Measurements from ENCODE around the gene PHEX.

The PHEX gene

GRCh38 chrX:22039541-22039940, 7.4 kb downstream of the PHEX start:
- in situ Hi-C loops (cut with MboI; ENCODE audit: low sequenced_read_pairs): no loop called here

- in situ Hi-C loops (cut with MboI; ENCODE audit: low sequenced_read_pairs): no loop called here
Observed at GRCh38 chrX:22040184-22040583, 8.1 kb downstream of the PHEX start.

- in situ Hi-C loops (cut with MboI; ENCODE audit: low sequenced_read_pairs): no loop called here
Observed at GRCh38 chrX:22041907-22042530, 9.9 kb downstream of the PHEX start.

- in situ Hi-C loops (cut with MboI; ENCODE audit: low sequenced_read_pairs): no loop called here
Observed at GRCh38 chrX:22043872-22044271, 11.7 kb downstream of the PHEX start.

GRCh38 chrX:22047468-22047867, 15.3 kb downstream of the PHEX start:
- in situ Hi-C loops (cut with MboI; ENCODE audit: low sequenced_read_pairs): no loop called here

- in situ Hi-C loops (cut with MboI; ENCODE audit: low sequenced_read_pairs): no loop called here
Observed at GRCh38 chrX:22053481-22053880, 21.4 kb downstream of the PHEX start.

- in situ Hi-C loops (cut with MboI; ENCODE audit: low sequenced_read_pairs): no loop called here
Observed at GRCh38 chrX:22056235-22056634, 24.1 kb downstream of the PHEX start.

- in situ Hi-C loops (cut with MboI; ENCODE audit: low sequenced_read_pairs): no loop called here
Observed at GRCh38 chrX:22057667-22058066, 25.5 kb downstream of the PHEX start.

GRCh38 chrX:22059775-22060174, 27.6 kb downstream of the PHEX start:
- in situ Hi-C loops (cut with MboI; ENCODE audit: low sequenced_read_pairs): no loop called here

- in situ Hi-C loops (cut with MboI; ENCODE audit: low sequenced_read_pairs): no loop called here
Observed at GRCh38 chrX:22060415-22061280, 28.5 kb downstream of the PHEX start.

- in situ Hi-C loops (cut with MboI; ENCODE audit: low sequenced_read_pairs): no loop called here
Observed at GRCh38 chrX:22063284-22063683, 31.2 kb downstream of the PHEX start.

GRCh38 chrX:22069586-22069985, 37.5 kb downstream of the PHEX start:
- in situ Hi-C loops (cut with MboI; ENCODE audit: low sequenced_read_pairs): no loop called here

- in situ Hi-C loops (cut with MboI; ENCODE audit: low sequenced_read_pairs): no loop called here
Observed at GRCh38 chrX:22073928-22074327, 41.8 kb downstream of the PHEX start.

- in situ Hi-C loops (cut with MboI; ENCODE audit: low sequenced_read_pairs): no loop called here
Observed at GRCh38 chrX:22078117-22078516, 46.0 kb downstream of the PHEX start.

- in situ Hi-C loops (cut with MboI; ENCODE audit: low sequenced_read_pairs): no loop called here
Observed at GRCh38 chrX:22081475-22082092, 49.5 kb downstream of the PHEX start.

GRCh38 chrX:22086003-22086402, 53.9 kb downstream of the PHEX start:
- in situ Hi-C loops (cut with MboI; ENCODE audit: low sequenced_read_pairs): no loop called here

- in situ Hi-C loops (cut with MboI; ENCODE audit: low sequenced_read_pairs): no loop called here
Observed at GRCh38 chrX:22087011-22087557, 55.0 kb downstream of the PHEX start.

GRCh38 chrX:22088326-22088725, 56.2 kb downstream of the PHEX start:
- in situ Hi-C loops (cut with MboI; ENCODE audit: low sequenced_read_pairs): no loop called here

- in situ Hi-C loops (cut with MboI; ENCODE audit: low sequenced_read_pairs): no loop called here
Observed at GRCh38 chrX:22090181-22090580, 58.1 kb downstream of the PHEX start.

- in situ Hi-C loops (cut with MboI; ENCODE audit: low sequenced_read_pairs): no loop called here
Observed at GRCh38 chrX:22093550-22093949, 61.4 kb downstream of the PHEX start.

GRCh38 chrX:22095286-22095685, 63.2 kb downstream of the PHEX start:
- in situ Hi-C loops (cut with MboI; ENCODE audit: low sequenced_read_pairs): no loop called here

GRCh38 chrX:22095856-22096255, 63.7 kb downstream of the PHEX start:
- in situ Hi-C loops (cut with MboI; ENCODE audit: low sequenced_read_pairs): no loop called here
